Omental fat pad (tissue), 4 donors: ENCODE measurements around the gene GC. TPM values are rescaled to one million over a fixed set of nuclear protein-coding genes. Genes with fewer than 3 reads are reported as not detected.

Source experiments
- ATAC-seq: fragments of 150-250 bp; one replicate; pipeline ENCODE4 v1.9.1; 2016; ENCODE audit warnings: mild to moderate bottlenecking, moderate library complexity; ENCODE audit not compliant: low FRiP score
- DNase-seq: peaks from one replicate; pipeline ENCODE4 v3.0.0-alpha.2; 2019; ENCODE audit warnings: low spot score
- total RNA-seq, 4 donors: library from RNA; depleted of rRNA; stranded (reverse); fragments of >200 nt; gene quantifications; one replicate each; pipeline ENCODE4 v1.1.0, GENCODE V29; 2016
- TF ChIP-seq, protein P1 (sequence below), 3 donors: fragments of 450-650 bp; IDR thresholded peaks; one replicate each; pipeline ENCODE4 v1.5.1; 2016 to 2017; ENCODE audit warnings: antibody characterized with exemption in 3 of 3, mild to moderate bottlenecking in 3 of 3, moderate library complexity in 2 of 3

GC gene, protein sequence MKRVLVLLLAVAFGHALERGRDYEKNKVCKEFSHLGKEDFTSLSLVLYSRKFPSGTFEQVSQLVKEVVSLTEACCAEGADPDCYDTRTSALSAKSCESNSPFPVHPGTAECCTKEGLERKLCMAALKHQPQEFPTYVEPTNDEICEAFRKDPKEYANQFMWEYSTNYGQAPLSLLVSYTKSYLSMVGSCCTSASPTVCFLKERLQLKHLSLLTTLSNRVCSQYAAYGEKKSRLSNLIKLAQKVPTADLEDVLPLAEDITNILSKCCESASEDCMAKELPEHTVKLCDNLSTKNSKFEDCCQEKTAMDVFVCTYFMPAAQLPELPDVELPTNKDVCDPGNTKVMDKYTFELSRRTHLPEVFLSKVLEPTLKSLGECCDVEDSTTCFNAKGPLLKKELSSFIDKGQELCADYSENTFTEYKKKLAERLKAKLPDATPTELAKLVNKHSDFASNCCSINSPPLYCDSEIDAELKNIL
- total RNA-seq = not detected

DNA sequence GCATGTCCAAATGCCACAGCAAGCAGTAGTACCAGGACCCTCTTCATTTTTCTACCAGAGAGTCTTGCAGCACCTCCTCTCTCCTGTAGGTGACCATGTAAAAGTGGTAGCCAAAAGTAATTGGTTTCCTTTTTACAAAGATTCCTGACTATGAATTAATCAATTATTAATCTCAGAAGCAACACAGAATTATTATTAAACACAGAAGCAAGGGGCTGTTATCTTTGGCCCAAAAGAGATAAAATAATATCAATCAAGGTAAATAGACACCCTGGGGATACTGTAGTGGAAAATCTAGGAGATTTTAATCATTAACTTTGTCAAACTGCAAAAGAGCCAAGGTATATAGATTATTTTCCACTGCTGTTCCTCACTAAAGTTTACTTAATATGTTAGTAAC, at the start of gene GC:
Gene GC, minus strand, starts transcription at position 108 of the 400 bp plus-strand sequence. Its CDS starts 61 bp downstream, at position 47.
- no peak for ATAC-seq
- TF ChIP-seq, protein P1, sequence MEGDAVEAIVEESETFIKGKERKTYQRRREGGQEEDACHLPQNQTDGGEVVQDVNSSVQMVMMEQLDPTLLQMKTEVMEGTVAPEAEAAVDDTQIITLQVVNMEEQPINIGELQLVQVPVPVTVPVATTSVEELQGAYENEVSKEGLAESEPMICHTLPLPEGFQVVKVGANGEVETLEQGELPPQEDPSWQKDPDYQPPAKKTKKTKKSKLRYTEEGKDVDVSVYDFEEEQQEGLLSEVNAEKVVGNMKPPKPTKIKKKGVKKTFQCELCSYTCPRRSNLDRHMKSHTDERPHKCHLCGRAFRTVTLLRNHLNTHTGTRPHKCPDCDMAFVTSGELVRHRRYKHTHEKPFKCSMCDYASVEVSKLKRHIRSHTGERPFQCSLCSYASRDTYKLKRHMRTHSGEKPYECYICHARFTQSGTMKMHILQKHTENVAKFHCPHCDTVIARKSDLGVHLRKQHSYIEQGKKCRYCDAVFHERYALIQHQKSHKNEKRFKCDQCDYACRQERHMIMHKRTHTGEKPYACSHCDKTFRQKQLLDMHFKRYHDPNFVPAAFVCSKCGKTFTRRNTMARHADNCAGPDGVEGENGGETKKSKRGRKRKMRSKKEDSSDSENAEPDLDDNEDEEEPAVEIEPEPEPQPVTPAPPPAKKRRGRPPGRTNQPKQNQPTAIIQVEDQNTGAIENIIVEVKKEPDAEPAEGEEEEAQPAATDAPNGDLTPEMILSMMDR (IDR thresholded peaks at IDR 0.05) = no peak
- DNase-seq = no peak

GRCh38 chr4:71833232-71833900, 49.5 kb upstream of the GC start:
- no peak for ATAC-seq
- TF ChIP-seq, protein P1 (IDR thresholded peaks at IDR 0.05) = no peak
- DNase-seq = no peak

DNA sequence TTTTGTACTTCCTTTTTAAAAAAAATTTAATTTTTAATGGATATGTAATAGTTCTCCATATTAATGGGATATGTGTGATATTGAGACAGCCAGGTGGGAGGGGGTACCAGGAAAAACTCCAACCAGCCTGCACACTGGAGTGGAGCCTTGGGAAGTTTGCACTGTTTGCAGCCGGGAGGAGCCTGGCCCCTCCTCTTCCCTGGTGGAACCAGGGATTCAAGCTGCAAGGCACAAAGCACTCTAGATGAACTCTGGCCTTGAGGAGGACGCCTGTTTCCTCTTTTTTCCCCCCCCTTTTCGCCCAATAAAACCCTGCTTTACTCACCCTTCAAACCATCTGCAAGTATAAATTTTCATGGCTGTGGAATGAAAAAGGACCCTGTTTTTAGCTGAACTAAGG, 48.2 kb upstream of the GC start:
- no peak for DNase-seq
- ATAC-seq = no peak
- TF ChIP-seq, protein P1 (IDR thresholded peaks at IDR 0.05) = no peak

DNA sequence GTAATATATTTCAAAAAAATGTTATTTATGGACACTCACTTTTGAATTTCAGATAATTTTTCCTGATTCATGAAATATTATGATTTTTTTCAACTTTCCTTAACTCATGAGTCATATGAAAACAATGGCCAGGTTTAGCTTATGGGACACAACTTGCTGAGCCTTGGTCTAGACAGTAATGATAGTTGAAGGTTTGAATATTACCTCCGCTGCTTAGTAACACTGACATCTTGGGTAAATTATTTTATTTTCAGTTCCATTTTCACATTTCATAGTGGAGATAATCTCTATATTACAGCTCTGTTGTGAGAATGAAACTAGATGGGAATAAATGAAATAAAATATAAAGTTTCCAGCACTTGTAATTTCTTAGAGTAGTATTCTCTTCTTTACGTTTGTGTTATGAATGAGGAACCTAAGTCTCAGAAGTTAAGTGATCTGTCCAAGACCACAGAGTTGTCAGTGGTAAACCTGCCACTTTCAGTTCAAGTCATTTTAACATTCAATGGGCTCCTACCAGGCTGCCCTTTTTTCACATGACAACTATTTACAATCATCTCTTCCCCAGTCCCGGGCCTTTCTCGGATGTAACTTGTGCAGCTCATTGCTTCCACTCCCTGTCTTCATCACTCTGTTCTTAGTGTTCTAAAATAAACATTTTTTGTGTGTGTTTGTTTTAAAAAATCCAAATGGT, 46.8 kb upstream of the GC start:
- TF ChIP-seq, protein P1 (IDR thresholded peaks at IDR 0.05) = no peak
- DNase-seq = no peak
- no peak for ATAC-seq

GRCh38 chr4:71828470-71828869, 44.6 kb upstream of the GC start:
- DNase-seq (no peak), ATAC-seq (no peak)
- TF ChIP-seq, protein P1 (IDR thresholded peaks at IDR 0.05) = no peak

GRCh38 chr4:71827826-71828225, 43.9 kb upstream of the GC start:
- ATAC-seq = no peak
- TF ChIP-seq, protein P1 (IDR thresholded peaks at IDR 0.05) = no peak
- no peak for DNase-seq
